Tibial nerve (tissue), 3 donors: ENCODE results near the gene XKRX.

ENCODE experiments used
- POLR2A ChIP-seq, 2 donors: fragments of 450-650 bp; IDR thresholded peaks; one replicate each; pipeline ENCODE4 v1.6.1; 2017; ENCODE audit warnings: antibody characterized with exemption in 2 of 2, mild to moderate bottlenecking in 2 of 2, moderate library complexity in 2 of 2
- TF ChIP-seq, protein P1 (sequence below), 5 experiments: fragments of 200-600 bp in 3 of 5; fragments of 450-650 bp in 2 of 5; sonication (generic) in 3 of 5; IDR thresholded peaks; one replicate each; pipeline ENCODE4 v1.5.1; 2016 to 2019; ENCODE audit warnings: antibody characterized with exemption in 5 of 5, mild to moderate bottlenecking in 3 of 5, moderate library complexity in 2 of 5

DNA sequence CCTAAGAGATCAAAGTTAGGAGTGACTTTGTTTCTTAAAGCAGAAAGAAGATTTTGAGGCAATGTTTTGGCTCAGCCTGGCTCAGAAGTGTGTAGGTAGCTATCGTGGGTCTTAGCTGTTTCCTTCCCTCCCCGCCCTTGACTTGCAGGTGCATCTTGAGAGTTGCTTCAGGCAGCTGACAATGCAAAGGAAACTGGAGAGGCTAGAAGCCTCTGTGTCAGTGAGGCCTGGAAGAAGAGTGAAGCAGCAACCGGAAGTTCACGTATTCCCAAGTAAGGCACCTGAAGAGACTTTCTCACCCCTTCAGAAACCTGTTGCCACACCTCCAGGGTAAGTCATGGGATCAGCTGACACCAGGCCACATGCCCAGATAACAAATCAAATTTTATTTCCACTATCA lies 10.6 kb upstream of the XKRX start:
- no peak for TF ChIP-seq POLR2A (IDR thresholded peaks at IDR 0.05)
- TF ChIP-seq, protein P1, sequence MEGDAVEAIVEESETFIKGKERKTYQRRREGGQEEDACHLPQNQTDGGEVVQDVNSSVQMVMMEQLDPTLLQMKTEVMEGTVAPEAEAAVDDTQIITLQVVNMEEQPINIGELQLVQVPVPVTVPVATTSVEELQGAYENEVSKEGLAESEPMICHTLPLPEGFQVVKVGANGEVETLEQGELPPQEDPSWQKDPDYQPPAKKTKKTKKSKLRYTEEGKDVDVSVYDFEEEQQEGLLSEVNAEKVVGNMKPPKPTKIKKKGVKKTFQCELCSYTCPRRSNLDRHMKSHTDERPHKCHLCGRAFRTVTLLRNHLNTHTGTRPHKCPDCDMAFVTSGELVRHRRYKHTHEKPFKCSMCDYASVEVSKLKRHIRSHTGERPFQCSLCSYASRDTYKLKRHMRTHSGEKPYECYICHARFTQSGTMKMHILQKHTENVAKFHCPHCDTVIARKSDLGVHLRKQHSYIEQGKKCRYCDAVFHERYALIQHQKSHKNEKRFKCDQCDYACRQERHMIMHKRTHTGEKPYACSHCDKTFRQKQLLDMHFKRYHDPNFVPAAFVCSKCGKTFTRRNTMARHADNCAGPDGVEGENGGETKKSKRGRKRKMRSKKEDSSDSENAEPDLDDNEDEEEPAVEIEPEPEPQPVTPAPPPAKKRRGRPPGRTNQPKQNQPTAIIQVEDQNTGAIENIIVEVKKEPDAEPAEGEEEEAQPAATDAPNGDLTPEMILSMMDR (IDR thresholded peaks at IDR 0.05) = no peak
